Measurements from ENCODE around the gene ARPC5. TPM values are rescaled to one million over a fixed set of nuclear protein-coding genes. Genes with fewer than 3 reads are reported as not detected.

Gene ARPC5
- total and polyA plus RNA-seq, 9 of the 15 experiments (the other 6 are each of a cell fraction or from before 2014, with no cell fraction given): 71.8 to 150 (median 91.6) TPM

GRCh38 chr1:183604038-183604808, 31.4 kb downstream of the ARPC5 start (continued):
- TF ChIP-seq ESRRA (IDR thresholded peaks at IDR 0.05; ENCODE audit: borderline replicate concordance, low read depth) (peak; percentile 27; the same call in 1 of the 2 replicates), TFAP4 (CRISPR knock-in tag; IDR thresholded peaks at IDR 0.05; ENCODE audit: borderline replicate concordance) (peak; percentile 56; the same call in 1 of the 2 replicates), HMBOX1 (IDR thresholded peaks at IDR 0.05) (no peak), NFATC3 (IDR thresholded peaks at IDR 0.05) (no peak), NR4A1 (CRISPR knock-in tag; IDR thresholded peaks at IDR 0.05) (no peak), NR4A1 (tag; IDR thresholded peaks at IDR 0.05) (no peak), NBN (IDR thresholded peaks at IDR 0.05; ENCODE audit: low read depth) (peak; percentile 68; the same call in 1 of the 2 replicates), ATF3 (IDR thresholded peaks at IDR 0.05) (peak; percentile 99), ATF3 (CRISPR knock-in tag; conservative IDR thresholded peaks at IDR 0.05) (no peak), MEF2D (tag; conservative IDR thresholded peaks at IDR 0.05; ENCODE audit: low read depth) (0 out of 2 replicates have a peak, but pooled peaks have one; percentile 47), ATF7 (IDR thresholded peaks at IDR 0.05) (peak; percentile 99), ZNF23 (CRISPR knock-in tag; IDR thresholded peaks at IDR 0.05) (no peak), MLLT1 (IDR thresholded peaks at IDR 0.05) (peak in 1 of 2 experiments; percentile 76; a peak in 2 of 4 replicates), ZEB2 (IDR thresholded peaks at IDR 0.05) (peak; percentile 64; the same call in 1 of the 2 replicates), ZBTB12 (CRISPR knock-in tag; IDR thresholded peaks at IDR 0.05) (peak; percentile 59), ZNF316 (IDR thresholded peaks at IDR 0.05) (peak; percentile 72), THRB (CRISPR knock-in tag; conservative IDR thresholded peaks at IDR 0.05) (0 out of 2 replicates have a peak, but pooled peaks have one; percentile 11), SMARCA4 (IDR thresholded peaks at IDR 0.05) (peak; percentile 54; the same call in 1 of the 2 replicates), ZNF586 (CRISPR knock-in tag; conservative IDR thresholded peaks at IDR 0.05) (no peak), JUNB (CRISPR knock-in tag; conservative IDR thresholded peaks at IDR 0.05) (peak; percentile 94), MTA1 (IDR thresholded peaks at IDR 0.05; ENCODE audit: borderline replicate concordance) (0 out of 2 replicates have a peak, but pooled peaks have one; percentile 46), ILK (tag; IDR thresholded peaks at IDR 0.05; ENCODE audit: borderline replicate concordance, low read depth) (no peak)

All from K562 (cell line).